Esophagus (tissue), 2 donors: ENCODE results near the gene TFDP2. TPM values are rescaled to one million over a fixed set of nuclear protein-coding genes. Genes with fewer than 3 reads are reported as not detected.
"Not testable (repeated sequence)": the region's sequence is repeated elsewhere in the genome, so short reads cannot be mapped to it uniquely, and the experiment has no call there.

Experiments used
- H3K27ac ChIP-seq, 2 donors: one replicate each; pipeline ENCODE4 v1.5.1; 2013; ENCODE audit warnings: low read depth in 2 of 2, mild to moderate bottlenecking in 2 of 2, inconsistent platforms in 1 of 2, low read length in 1 of 2, moderate library complexity in 1 of 2
- H3K27me3 ChIP-seq, 2 donors: one replicate each; pipeline ENCODE4 v1.6.1; 2013; ENCODE audit warnings: low read length in 2 of 2, control low read depth in 1 of 2, mild to moderate bottlenecking in 1 of 2; ENCODE audit not compliant: insufficient read depth in 2 of 2, control insufficient read depth in 1 of 2
- H3K36me3 ChIP-seq, 2 donors: one replicate each; pipeline ENCODE4 v1.6.1; 2013; ENCODE audit warnings: low read length in 1 of 2; ENCODE audit not compliant: control insufficient read depth in 2 of 2, insufficient read depth in 2 of 2
- H3K4me1 ChIP-seq, 2 donors: one replicate each; pipeline ENCODE4 v1.6.1; 2013; ENCODE audit warnings: low read length in 1 of 2; ENCODE audit not compliant: control insufficient read depth in 2 of 2, insufficient read depth in 2 of 2
- H3K4me3 ChIP-seq, 2 donors: one replicate each; pipeline ENCODE4 v1.5.1; 2013; ENCODE audit warnings: low read length in 2 of 2, mild to moderate bottlenecking in 2 of 2, low read depth in 1 of 2, moderate library complexity in 1 of 2
- H3K9me3 ChIP-seq, 2 donors: one replicate each; pipeline ENCODE4 v1.6.1; 2013; ENCODE audit warnings: mild to moderate bottlenecking in 2 of 2, low read depth in 1 of 2, low read length in 1 of 2, moderate library complexity in 1 of 2; ENCODE audit not compliant: control insufficient read depth in 2 of 2, insufficient read depth in 1 of 2
- WGBS, 2 donors: extraction: QIAGEN DNeasy Blood & Tissue Kit; methylation state at CpG; one replicate each; pipeline ENCODE4 v1.1.7; 2013; 5-methylcytosine and 5-hydroxymethylcytosine counted together
- polyA plus RNA-seq, 2 donors: library from polyadenylated mRNA; stranded (reverse); fragments of 200-250 nt; gene quantifications; one replicate each; pipeline ENCODE4 v1.2.3, GENCODE V29; 2013
- donor health status: healthy with polysubstance abuse.
- donor health status: Bipolar disorder and iron deficiency.

TFDP2 gene
- polyA plus RNA-seq, 2 donors = 6.2 to 10.8 TPM

DNA sequence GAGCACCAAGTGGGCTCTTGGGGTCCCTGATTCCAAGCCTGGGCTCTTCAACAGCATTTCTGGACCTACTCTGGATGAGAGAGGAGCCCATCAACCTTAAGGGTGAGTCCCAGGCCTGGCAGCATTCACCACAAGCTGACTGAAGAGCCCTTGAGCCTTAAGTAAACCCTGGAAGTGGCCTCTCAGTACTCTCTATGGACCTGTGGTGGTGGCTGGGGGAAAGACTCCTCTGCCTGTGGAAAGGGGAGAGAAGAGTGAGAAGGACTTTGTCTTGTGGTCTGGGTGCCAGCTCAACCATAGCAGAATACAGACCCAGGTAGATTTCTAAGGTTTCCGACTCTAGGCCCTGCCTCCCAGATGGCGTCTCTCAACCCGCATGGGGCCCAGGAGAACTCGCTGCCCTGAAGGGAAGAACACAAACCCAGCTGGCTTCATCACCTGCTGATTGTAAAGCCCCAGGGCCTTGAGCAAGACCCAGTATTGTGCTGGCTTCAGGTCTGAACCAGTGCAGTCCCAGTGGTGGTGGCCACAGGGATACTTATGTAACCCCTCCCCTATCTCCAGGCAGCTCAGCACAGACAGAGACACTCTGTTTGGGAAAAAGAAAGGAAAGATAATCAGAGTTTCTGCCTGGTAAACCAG is 71.4 kb downstream of the TFDP2 start:
- no peak overlapping the region for H3K27ac ChIP-seq
- no peaks in the 10 kb centered on the region for H3K36me3 ChIP-seq
- WGBS, 2 donors = 99 to 100% methylated on average over 4 of the region's 4 CpGs
- no peaks in the 10 kb centered on the region for H3K9me3 ChIP-seq
- H3K4me1 ChIP-seq = no peaks in the 10 kb centered on the region
- no peak overlapping the region for H3K4me3 ChIP-seq
- H3K27me3 ChIP-seq = no peaks in the 10 kb centered on the region

DNA sequence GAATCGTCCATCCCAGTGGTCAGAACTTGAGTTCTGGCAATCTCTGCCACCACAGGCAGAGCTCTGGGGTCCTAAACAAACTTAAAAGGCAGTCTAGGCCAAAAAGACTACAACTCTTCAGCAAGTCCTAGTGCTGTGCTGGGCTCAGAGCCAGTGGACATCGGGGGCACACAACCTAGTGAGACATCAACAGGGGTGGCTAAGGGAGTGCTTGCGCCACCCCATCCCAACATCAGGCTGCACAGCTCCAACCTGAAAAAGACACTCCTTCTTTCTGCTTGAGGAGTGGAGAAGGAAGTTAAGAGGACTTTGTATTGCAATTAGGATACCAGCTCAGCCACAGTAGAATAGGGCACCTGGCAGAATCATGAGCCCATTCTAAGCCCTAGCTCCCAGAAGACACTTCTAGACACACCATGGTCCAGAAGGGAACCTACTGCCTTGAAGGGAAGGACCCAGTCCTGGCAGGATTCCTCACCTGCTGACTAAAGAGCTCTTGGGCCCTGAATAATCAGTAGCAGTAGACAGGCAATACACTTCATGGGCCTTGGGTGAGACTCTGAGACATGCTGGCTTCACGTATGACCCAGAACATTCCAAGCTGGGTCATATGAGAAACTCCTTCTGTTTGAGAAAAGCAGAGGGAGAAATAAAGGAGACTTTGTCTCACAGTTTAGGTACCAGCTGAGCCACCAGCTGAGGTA is 72.0 kb downstream of the TFDP2 start:
- H3K4me3 ChIP-seq = no peak overlapping the region
- no peaks in the 10 kb centered on the region for H3K4me1 ChIP-seq
- 93 to 96% methylated on average over 4 of the region's 4 CpGs for WGBS, 2 donors
- H3K27ac ChIP-seq = no peak overlapping the region
- no peaks in the 10 kb centered on the region for H3K9me3 ChIP-seq
- no peaks in the 10 kb centered on the region for H3K36me3 ChIP-seq
- H3K27me3 ChIP-seq = no peaks in the 10 kb centered on the region

DNA sequence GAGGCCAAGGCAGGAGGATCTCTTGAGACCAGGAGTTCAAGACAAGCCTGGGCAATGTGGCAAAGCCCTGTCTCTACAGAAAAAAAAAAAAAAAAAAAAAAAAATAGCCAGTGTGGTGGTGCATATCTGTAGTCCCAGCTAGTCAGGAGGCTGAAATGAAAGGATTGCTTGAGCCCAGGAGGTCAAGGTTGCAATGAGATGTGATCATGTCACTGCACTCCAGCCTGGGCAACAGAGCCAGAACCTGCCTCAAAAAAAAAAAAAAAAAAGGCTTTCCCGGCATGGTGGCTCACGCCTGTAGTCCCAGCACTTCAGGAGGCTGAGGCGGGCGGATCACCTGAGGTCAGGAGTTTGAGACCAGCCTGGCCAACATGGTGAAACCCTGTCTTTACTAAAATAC is 73.7 kb downstream of the TFDP2 start:
- not testable (repeated sequence) for H3K9me3 ChIP-seq, H3K27me3 ChIP-seq, H3K4me3 ChIP-seq, H3K36me3 ChIP-seq, H3K4me1 ChIP-seq, H3K27ac ChIP-seq
- WGBS, 2 donors = 90 to 93% methylated on average over 4 of the region's 4 CpGs

DNA sequence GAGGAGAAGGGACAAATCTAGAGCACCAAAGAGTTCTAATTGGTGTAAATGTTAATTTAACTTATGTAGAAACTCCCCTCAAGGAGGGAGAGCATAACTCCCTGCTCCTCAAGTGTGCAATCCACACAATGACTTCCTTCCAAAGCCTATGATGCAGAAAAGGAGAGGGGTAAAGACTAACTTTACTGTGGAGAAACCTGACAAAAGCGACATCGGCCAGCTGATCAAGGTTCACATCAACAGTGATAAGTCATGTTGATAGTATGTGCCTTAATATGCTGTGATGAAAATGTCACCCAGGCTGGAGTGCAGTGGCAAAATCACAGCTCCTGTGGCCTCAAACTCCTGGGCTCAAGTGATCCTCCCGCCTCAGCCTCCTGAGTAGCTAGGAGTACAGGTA is 76.5 kb downstream of the TFDP2 start:
- Histone ChIP-seq H3K36me3 (no peaks in the 10 kb centered on the region), H3K4me3 (no peak overlapping the region), H3K27me3 (no peaks in the 10 kb centered on the region), H3K4me1 (no peaks in the 10 kb centered on the region), H3K9me3 (no peaks in the 10 kb centered on the region), H3K27ac (no peak overlapping the region)
- 97 to 98% methylated on average over 3 of the region's 3 CpGs for WGBS, 2 donors

DNA sequence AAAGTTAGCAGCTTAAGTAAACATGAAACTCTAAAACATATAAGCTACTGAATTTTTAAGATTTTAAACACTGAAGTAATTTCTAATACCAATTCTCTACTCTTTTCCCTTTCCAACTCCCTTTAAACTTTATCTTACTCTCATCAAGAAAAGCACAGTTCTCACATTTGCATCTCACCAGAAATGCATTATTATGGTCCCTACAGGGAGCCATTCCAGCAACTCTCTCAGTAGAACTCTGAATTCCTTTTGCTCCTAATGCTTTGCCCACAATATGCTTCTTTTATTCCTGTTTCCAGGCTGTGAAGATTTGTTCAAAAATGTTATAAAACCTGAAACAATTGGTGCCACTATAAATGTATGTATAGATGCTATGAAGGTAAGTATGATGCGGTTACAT is 83.4 kb downstream of the TFDP2 start:
- H3K36me3 ChIP-seq = no peaks in the 10 kb centered on the region
- no peaks in the 10 kb centered on the region for H3K9me3 ChIP-seq
- H3K4me1 ChIP-seq = no peaks in the 10 kb centered on the region
- WGBS, 2 donors = 93 to 97% methylated on average over 1 of the region's 1 CpG
- H3K27me3 ChIP-seq = no peaks in the 10 kb centered on the region
- no peak overlapping the region for H3K27ac ChIP-seq
- H3K4me3 ChIP-seq = no peak overlapping the region

DNA sequence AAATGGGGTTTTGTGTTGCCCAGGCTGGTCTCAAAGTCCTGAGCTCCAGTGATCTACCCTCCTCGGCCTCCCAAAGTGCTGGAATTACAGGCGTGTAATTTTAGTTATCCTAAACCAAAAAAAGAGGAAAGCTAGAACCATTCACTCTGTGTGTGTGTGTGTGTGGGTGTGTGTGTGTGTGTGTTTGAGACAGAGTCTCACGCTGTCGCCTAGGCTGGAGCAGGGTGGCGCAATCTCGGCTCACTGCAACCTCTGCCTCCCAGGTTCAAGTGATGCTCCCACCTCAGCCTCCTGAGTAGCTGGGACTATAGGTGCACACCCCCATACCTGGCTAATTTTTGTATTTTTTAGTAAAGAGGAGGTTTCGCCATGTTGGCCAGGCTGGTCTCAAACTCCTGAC is 84.0 kb downstream of the TFDP2 start:
- Histone ChIP-seq H3K9me3 (no peaks in the 10 kb centered on the region), H3K36me3 (no peaks in the 10 kb centered on the region), H3K27me3 (no peaks in the 10 kb centered on the region), H3K4me3 (no peak overlapping the region), H3K4me1 (no peaks in the 10 kb centered on the region), H3K27ac (no peak overlapping the region)
- WGBS, 2 donors = 92 to 96% methylated on average over 7 of the region's 7 CpGs

DNA sequence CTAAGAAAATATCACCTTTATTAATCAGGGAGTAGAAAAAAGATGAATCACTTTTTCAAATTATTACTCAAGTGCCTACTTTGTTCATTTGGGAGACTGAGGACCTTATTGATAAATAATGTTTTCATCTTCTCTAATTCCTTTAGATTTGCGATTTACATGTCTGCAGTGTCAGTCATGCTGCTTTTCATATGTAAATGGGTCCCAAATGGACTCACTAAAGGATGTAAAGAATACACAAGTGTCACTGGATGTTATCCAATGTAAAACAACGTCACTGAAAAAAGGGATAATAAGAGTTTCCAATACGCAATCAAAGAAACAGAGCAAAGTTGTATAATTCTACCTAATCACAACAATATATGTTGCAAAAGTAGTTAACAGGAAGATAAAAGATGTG is 84.9 kb downstream of the TFDP2 start:
- H3K27ac ChIP-seq = no peak overlapping the region
- no peak overlapping the region for H3K4me3 ChIP-seq
- no peaks in the 10 kb centered on the region for H3K9me3 ChIP-seq
- WGBS, 2 donors = 91 to 93% methylated on average over 3 of the region's 3 CpGs
- H3K4me1 ChIP-seq = no peaks in the 10 kb centered on the region
- no peaks in the 10 kb centered on the region for H3K36me3 ChIP-seq
- H3K27me3 ChIP-seq = no peaks in the 10 kb centered on the region

DNA sequence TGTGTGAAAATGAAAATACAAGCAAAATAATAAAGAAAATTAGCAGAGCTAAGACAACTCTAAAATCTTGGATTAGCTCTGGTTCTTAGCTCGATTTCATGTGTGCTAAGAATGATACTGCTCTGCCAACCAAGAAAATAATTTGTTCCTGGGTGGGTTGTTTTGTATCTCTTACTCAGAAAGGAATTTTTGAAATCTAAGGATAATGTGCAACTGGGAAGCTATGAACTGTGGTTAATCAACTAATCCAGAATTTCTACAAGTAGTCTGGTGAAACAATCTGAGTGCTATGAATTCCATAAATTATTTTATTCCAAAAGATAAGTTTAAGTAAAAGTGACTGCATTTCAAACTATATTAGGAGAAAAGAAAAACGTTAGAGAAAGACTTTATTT is 92.0 kb downstream of the TFDP2 start:
- no peak overlapping the region for H3K4me3 ChIP-seq
- H3K9me3 ChIP-seq = peaks cover 0 to 4% of the 10 kb centered on the region in 2 donors
- WGBS, 2 donors = 74% methylated on average over 2 of the region's 2 CpGs
- H3K36me3 ChIP-seq = no peaks in the 10 kb centered on the region
- H3K4me1 ChIP-seq = no peaks in the 10 kb centered on the region
- H3K27ac ChIP-seq = no peak overlapping the region
- H3K27me3 ChIP-seq = no peaks in the 10 kb centered on the region

DNA sequence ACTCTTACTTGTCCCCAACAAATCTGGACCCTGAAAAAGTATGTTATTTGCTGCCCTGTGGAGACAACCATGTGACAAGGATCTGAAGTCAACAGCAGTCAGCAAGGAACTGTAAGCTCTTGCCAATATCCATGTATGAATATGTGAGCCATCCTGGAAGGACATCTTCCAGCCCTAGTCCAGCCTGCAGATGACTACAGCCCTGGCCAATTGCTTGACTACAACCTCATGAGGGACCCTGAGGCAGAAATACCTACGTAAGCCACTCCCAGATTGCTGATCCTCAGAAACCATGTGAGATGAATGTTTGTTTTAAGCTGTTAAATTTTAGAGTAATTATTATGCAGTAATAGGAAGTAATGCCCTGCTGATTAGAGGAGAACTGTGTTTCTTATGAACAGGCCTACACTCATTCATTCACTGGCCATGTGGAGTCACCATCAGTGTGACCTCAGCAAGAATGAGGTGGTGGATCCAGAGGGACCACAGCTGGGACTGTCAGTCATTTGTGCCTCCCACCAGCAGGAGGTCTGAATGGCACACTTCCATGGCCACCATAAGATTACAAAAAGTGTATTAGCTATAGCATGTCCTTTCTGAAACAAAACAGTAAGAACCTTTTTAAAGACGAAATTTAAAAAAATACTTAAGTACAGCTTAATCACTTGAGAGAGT is 92.6 kb downstream of the TFDP2 start:
- peaks cover 0 to 4% of the 10 kb centered on the region in 2 donors for H3K9me3 ChIP-seq
- H3K36me3 ChIP-seq = no peaks in the 10 kb centered on the region
- WGBS, 2 donors = 84% methylated on average over 2 of the region's 2 CpGs
- no peak overlapping the region for H3K4me3 ChIP-seq
- no peaks in the 10 kb centered on the region for H3K4me1 ChIP-seq
- H3K27me3 ChIP-seq = no peaks in the 10 kb centered on the region
- no peak overlapping the region for H3K27ac ChIP-seq
